ENCODE results near the gene UBASH3B. TPM values are rescaled to one million over a fixed set of nuclear protein-coding genes. Genes with fewer than 3 reads are reported as not detected.

The UBASH3B gene
- total and polyA plus RNA-seq, 2 experiments from 2014 or later: 5.1 to 11.1 TPM

DNA sequence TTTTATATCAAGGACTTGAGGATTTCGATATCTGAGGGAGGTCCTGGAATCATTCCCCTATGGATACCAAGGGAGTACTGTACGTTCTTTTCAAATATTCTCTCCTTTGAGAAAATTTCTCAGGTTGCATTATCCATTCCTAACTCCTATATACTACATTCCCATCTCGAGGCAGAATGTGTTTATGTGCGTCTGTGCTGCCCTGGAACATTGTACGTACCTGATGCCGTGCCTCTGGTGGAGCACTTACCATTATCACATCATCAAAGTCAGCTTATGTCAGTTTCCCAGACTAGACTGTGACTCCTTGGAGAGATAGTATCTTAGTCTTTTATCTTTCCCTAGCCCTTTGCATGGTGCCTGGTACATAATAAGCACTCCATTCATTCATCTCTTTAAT is 21.7 kb downstream of the UBASH3B start:
- no peaks in the 10 kb centered on the region for H3K36me3 ChIP-seq (replicated peaks; ENCODE audit: insufficient read depth, low read depth)
- H2AFZ ChIP-seq: no peak overlapping the region
- peaks cover 4% of the 10 kb centered on the region for H3K4me1 ChIP-seq (ENCODE audit: insufficient read depth)
- H3K9me2 ChIP-seq (replicated peaks; ENCODE audit: insufficient read depth): no peaks in the 10 kb centered on the region
- DNase-seq (ENCODE audit: low spot score): no peak
- H3K4me3 ChIP-seq: no peak overlapping the region
- TF ChIP-seq EZH2 (IDR thresholded peaks at IDR 0.05; ENCODE audit: borderline replicate concordance) (no peak), EZH2phosphoT487 (IDR thresholded peaks at IDR 0.05; ENCODE audit: low read depth, severe bottlenecking, unreplicated experiment) (no peak)
- TF ChIP-seq, protein P1, sequence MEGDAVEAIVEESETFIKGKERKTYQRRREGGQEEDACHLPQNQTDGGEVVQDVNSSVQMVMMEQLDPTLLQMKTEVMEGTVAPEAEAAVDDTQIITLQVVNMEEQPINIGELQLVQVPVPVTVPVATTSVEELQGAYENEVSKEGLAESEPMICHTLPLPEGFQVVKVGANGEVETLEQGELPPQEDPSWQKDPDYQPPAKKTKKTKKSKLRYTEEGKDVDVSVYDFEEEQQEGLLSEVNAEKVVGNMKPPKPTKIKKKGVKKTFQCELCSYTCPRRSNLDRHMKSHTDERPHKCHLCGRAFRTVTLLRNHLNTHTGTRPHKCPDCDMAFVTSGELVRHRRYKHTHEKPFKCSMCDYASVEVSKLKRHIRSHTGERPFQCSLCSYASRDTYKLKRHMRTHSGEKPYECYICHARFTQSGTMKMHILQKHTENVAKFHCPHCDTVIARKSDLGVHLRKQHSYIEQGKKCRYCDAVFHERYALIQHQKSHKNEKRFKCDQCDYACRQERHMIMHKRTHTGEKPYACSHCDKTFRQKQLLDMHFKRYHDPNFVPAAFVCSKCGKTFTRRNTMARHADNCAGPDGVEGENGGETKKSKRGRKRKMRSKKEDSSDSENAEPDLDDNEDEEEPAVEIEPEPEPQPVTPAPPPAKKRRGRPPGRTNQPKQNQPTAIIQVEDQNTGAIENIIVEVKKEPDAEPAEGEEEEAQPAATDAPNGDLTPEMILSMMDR (IDR thresholded peaks at IDR 0.05; ENCODE audit: poor library complexity): no peak
- H3K79me2 ChIP-seq: no peaks in the 10 kb centered on the region
- H3K27me3 ChIP-seq: no peaks in the 10 kb centered on the region
- H4K20me1 ChIP-seq (ENCODE audit: insufficient read depth, poor library complexity, severe bottlenecking): no peaks in the 10 kb centered on the region
- WGBS (ENCODE audit: low lambda C conversion rate, missing lambda C conversion rate): 61% methylated on average over 6 of the region's 6 CpGs
- H3K27ac ChIP-seq: no peak overlapping the region
- no peak overlapping the region for H3K4me2 ChIP-seq
- H3K9me3 ChIP-seq (ENCODE audit: low read depth): no peaks in the 10 kb centered on the region

DNA sequence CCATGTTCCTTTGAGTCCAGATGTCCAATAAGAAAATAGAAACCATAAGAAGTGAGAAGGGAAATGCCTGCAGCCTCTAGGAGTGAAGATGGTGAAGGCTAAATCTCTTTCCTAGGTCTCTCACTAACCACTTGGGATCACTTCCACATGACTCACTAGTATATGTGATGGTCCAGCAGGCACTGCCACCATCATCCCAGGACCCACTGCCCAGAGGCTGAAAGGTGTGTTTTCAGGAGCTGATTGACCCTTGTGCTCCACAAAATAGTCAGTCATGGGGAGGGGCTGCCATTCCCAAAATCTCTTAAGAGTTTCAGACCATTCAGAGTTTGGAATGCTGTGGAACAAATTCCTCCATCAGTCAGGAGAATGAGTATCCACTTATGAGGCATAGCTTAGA is 22.9 kb downstream of the UBASH3B start:
- Histone ChIP-seq H3K27ac (no peak overlapping the region), H3K36me3 (replicated peaks; ENCODE audit: insufficient read depth, low read depth) (no peaks in the 10 kb centered on the region), H2AFZ (no peak overlapping the region), H3K9me2 (replicated peaks; ENCODE audit: insufficient read depth) (no peaks in the 10 kb centered on the region), H3K79me2 (no peaks in the 10 kb centered on the region), H3K9me3 (ENCODE audit: low read depth) (no peaks in the 10 kb centered on the region), H3K4me2 (no peak overlapping the region), H3K27me3 (no peaks in the 10 kb centered on the region), H3K4me1 (ENCODE audit: insufficient read depth) (peaks cover 4% of the 10 kb centered on the region), H3K4me3 (no peak overlapping the region), H4K20me1 (ENCODE audit: insufficient read depth, poor library complexity, severe bottlenecking) (no peaks in the 10 kb centered on the region)
- DNase-seq (ENCODE audit: low spot score): no peak
- TF ChIP-seq EZH2phosphoT487 (IDR thresholded peaks at IDR 0.05; ENCODE audit: low read depth, severe bottlenecking, unreplicated experiment): no peak
- TF ChIP-seq, protein P1 (IDR thresholded peaks at IDR 0.05; ENCODE audit: poor library complexity): no peak
- no peak for TF ChIP-seq EZH2 (IDR thresholded peaks at IDR 0.05; ENCODE audit: borderline replicate concordance)

DNA sequence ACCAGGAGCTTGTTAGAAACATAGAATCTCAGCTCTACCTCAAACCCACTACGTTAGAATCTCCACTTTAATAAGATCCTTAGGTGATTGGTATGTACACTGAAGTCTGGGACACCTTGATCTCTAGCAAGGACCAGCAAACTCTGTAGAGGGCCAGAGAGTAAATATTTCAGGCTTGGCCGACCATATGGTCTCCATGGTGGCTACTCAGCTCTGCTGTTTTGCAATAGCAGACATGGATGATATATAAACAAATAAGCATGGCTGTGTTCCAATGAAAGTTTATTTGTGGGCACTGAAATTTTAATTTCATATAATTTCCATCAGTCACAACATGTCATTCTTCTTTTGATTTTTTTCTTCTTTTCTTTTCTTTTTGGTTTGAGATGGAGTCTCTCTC is 23.9 kb downstream of the UBASH3B start:
- Histone ChIP-seq H3K4me2 (no peak overlapping the region), H3K27ac (no peak overlapping the region), H3K4me3 (no peak overlapping the region), H4K20me1 (ENCODE audit: insufficient read depth, poor library complexity, severe bottlenecking) (no peaks in the 10 kb centered on the region), H3K36me3 (replicated peaks; ENCODE audit: insufficient read depth, low read depth) (no peaks in the 10 kb centered on the region), H3K79me2 (no peaks in the 10 kb centered on the region), H3K4me1 (ENCODE audit: insufficient read depth) (peaks cover 4% of the 10 kb centered on the region), H3K27me3 (no peaks in the 10 kb centered on the region), H3K9me3 (ENCODE audit: low read depth) (no peaks in the 10 kb centered on the region), H3K9me2 (replicated peaks; ENCODE audit: insufficient read depth) (no peaks in the 10 kb centered on the region), H2AFZ (no peak overlapping the region)
- no peak for TF ChIP-seq EZH2phosphoT487 (IDR thresholded peaks at IDR 0.05; ENCODE audit: low read depth, severe bottlenecking, unreplicated experiment)
- TF ChIP-seq, protein P1 (IDR thresholded peaks at IDR 0.05; ENCODE audit: poor library complexity): no peak
- no peak for TF ChIP-seq EZH2 (IDR thresholded peaks at IDR 0.05; ENCODE audit: borderline replicate concordance)
- WGBS (ENCODE audit: low lambda C conversion rate, missing lambda C conversion rate): 82% methylated on average over 2 of the region's 2 CpGs
- no peak for DNase-seq (ENCODE audit: low spot score)

DNA sequence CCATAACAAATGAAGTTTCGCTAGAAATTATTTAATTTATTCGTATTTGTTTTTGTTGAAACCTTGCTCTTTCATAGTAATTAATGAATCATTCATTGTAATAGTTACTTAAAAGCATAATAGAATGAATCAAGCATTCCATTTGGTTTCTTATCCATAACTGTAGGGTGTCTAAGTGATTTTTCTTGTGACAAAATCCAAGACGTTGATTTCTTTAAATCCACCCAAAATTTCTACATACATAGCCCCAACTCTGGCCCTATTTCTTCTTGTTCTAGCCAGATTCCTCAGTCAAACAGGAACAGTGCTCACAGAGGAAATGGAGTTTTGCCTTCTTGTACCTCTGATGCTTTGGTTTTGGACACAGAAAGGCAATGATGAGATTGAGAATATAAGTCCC is 25.5 kb downstream of the UBASH3B start:
- no peaks in the 10 kb centered on the region for H3K36me3 ChIP-seq (replicated peaks; ENCODE audit: insufficient read depth, low read depth)
- TF ChIP-seq, protein P1 (IDR thresholded peaks at IDR 0.05; ENCODE audit: poor library complexity): no peak
- no peak for TF ChIP-seq EZH2phosphoT487 (IDR thresholded peaks at IDR 0.05; ENCODE audit: low read depth, severe bottlenecking, unreplicated experiment)
- TF ChIP-seq EZH2 (IDR thresholded peaks at IDR 0.05; ENCODE audit: borderline replicate concordance): no peak
- no peaks in the 10 kb centered on the region for H3K9me2 ChIP-seq (replicated peaks; ENCODE audit: insufficient read depth)
- no peak overlapping the region for H3K4me2 ChIP-seq
- H3K27me3 ChIP-seq: no peaks in the 10 kb centered on the region
- H3K4me1 ChIP-seq (ENCODE audit: insufficient read depth): no peaks in the 10 kb centered on the region
- no peaks in the 10 kb centered on the region for H3K9me3 ChIP-seq (ENCODE audit: low read depth)
- WGBS (ENCODE audit: low lambda C conversion rate, missing lambda C conversion rate): 85% methylated on average over 3 of the region's 3 CpGs
- H3K27ac ChIP-seq: no peak overlapping the region
- H3K4me3 ChIP-seq: no peak overlapping the region
- H3K79me2 ChIP-seq: no peaks in the 10 kb centered on the region
- H2AFZ ChIP-seq: no peak overlapping the region
- no peaks in the 10 kb centered on the region for H4K20me1 ChIP-seq (ENCODE audit: insufficient read depth, poor library complexity, severe bottlenecking)
- no peak for DNase-seq (ENCODE audit: low spot score)
